ENCODE measurements around the gene PRKCH. TPM values are rescaled to one million over a fixed set of nuclear protein-coding genes. Genes with fewer than 3 reads are reported as not detected.

The PRKCH gene
- total RNA-seq, 5 donors from 2014 or later (not counting 1 experiment from before 2014, with no cell fraction given): 267 to 436 (median 326) TPM

DNA sequence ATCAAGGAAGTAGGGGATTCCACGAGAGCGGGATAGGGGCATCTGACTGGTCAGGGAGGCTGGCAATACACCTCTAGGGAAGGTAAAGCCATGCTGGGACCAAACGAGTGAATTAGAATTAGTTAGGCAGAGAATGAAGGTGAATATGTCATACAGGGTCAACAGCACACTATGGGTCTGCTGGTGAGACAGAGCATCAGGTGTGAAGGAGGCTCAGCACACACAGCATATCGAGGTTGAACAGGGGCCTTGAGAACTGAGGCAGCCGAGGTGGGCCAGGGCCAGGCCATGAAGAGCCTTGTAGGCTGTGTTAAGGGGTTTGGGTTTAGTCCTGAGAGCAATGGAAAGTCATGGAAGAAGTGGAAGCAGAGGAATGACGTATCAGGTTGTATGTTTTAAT, 137.8 kb downstream of the PRKCH start:
- ChIA-PET POLR2A (no interaction called here), CTCF (interaction anchor here in 1 of 2 donors (1.8 to 1.9 kb wide), 2 partner anchors 378 to 379 kb away, joined by 4 to 7 read pairs; no protein-coding TSS in a partner anchor)
- H3K27ac ChIP-seq (ENCODE audit: low read length): peak overlapping the region; percentile 0
- peaks cover 33 to 50% of the 10 kb centered on the region in 2 experiments for H3K4me1 ChIP-seq (ENCODE audit: control insufficient read depth in 1 of 2, extremely low read depth in 1 of 2, insufficient read depth in 2 of 2, low read length in 2 of 2)
- H3K4me3 Mint-ChIP-seq: peak overlapping the region in 1 of 3 donors; percentile 6
- no peaks in the 10 kb centered on the region for H3K27me3 ChIP-seq (replicated peaks in 1 of 2; ENCODE audit: control insufficient read depth in 2 of 2, extremely low read depth in 1 of 2, insufficient read depth in 2 of 2, low read length in 1 of 2)
- H3K4me1 Mint-ChIP-seq: peaks cover 73 to 87% (median 80%) of the 10 kb centered on the region in 3 donors
- DNase-seq: no peak
- peaks cover 23 to 89% of the 10 kb centered on the region in 2 donors for H3K36me3 ChIP-seq (ENCODE audit: control insufficient read depth in 2 of 2, extremely low read depth in 1 of 2, insufficient read depth in 1 of 2, low read length in 1 of 2)
- H3K9me3 Mint-ChIP-seq: peaks cover 0 to 4% (median 0%) of the 10 kb centered on the region in 3 donors
- H3K27ac Mint-ChIP-seq: peak overlapping the region; percentile 84 to 89
- no peak for ATAC-seq (replicated peaks in 1 of 4)
- WGBS (ENCODE audit: insufficient coverage): 91% methylated on average over 5 of the region's 6 CpGs
- H3K36me3 Mint-ChIP-seq: peaks cover 76% of the 10 kb centered on the region
- H3K27me3 Mint-ChIP-seq: no peaks in the 10 kb centered on the region
- no peaks in the 10 kb centered on the region for H3K9me3 ChIP-seq
- no peak overlapping the region for H3K4me3 ChIP-seq (ENCODE audit: control insufficient read depth in 1 of 2, extremely low read depth in 1 of 2, low read length in 1 of 2)

DNA sequence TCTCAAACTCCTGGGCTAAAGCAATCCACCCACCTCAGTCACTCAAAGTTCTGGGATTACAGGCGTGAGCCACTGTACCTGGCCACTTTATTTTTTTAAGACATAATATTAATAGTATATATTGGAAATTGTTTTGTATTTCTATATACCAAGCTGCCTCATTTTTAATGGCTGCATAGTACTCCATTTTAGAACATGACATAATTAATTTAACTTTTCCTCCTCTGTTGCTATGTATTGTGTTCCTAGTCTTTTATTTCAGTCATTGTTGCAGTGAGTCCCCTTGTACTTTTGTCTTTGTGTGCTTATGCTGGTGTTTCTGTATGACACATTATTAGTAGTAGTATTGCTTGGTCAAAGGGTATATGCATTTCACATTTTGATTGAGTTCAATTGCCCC, 138.7 kb downstream of the PRKCH start:
- H3K36me3 ChIP-seq (ENCODE audit: control insufficient read depth in 2 of 2, extremely low read depth in 1 of 2, insufficient read depth in 1 of 2, low read length in 1 of 2): peaks cover 23 to 83% of the 10 kb centered on the region in 2 donors
- WGBS (ENCODE audit: insufficient coverage): no CpG with 5 or more reads among the region's 1 CpG
- DNase-seq: no peak

DNA sequence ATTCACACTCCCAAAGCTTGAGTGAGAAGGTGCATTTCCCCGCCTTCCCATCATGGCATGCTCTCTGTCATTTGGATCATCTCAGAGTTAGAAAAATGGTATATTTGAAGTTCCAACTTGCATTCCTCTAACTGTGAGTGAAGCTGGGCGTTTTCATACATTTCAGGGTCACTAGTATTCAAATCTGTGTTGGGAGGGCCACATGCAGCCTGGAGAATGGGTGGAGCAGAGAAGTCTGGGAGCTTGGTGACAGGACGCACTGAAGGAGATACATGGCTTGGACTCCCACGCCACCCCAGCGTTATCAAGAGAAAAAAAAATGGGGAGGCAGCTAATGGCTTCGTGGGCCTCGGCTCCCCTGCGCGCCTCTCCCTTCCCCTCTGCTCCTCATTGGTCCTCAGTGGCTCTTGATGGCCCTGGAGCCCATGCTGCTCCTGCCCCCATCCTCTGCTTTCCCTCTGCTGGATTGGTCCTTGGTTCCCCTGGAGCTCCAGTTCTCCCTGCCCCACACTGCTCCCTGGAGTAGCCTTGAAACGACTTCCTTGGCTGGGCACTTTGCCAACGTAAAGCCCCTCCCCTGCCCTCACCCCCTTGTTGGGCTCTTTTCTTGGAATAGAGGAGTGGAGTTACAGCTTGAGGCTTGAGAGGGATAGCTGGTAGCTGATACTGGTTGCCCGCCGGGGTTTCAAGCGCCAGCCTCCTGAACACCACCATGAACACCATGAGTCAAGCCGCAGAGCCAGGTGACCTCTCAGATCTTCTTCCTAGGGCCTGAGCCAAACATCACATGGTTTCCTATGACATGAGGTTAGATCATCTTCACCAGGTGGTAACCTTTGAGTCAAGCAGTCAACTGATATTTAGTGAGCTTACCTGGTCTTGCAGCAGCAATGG, 139.6 kb downstream of the PRKCH start:
- Mint-ChIP-seq H3K4me1 (peaks cover 73 to 86% (median 77%) of the 10 kb centered on the region in 3 donors), H3K9me3 (peaks cover 0 to 7% (median 0%) of the 10 kb centered on the region in 3 donors), H3K4me3 (peak overlapping the region in 1 of 3 donors; percentile 26), H3K27me3 (no peaks in the 10 kb centered on the region), H3K27ac (peak overlapping the region; percentile 92), H3K36me3 (peaks cover 79% of the 10 kb centered on the region)
- Histone ChIP-seq H3K9me3 (no peaks in the 10 kb centered on the region), H3K36me3 (ENCODE audit: control insufficient read depth in 2 of 2, extremely low read depth in 1 of 2, insufficient read depth in 1 of 2, low read length in 1 of 2) (peaks cover 23 to 77% of the 10 kb centered on the region in 2 donors), H3K27me3 (replicated peaks in 1 of 2; ENCODE audit: control insufficient read depth in 2 of 2, extremely low read depth in 1 of 2, insufficient read depth in 2 of 2, low read length in 1 of 2) (no peaks in the 10 kb centered on the region), H3K4me3 (ENCODE audit: control insufficient read depth in 1 of 2, extremely low read depth in 1 of 2, low read length in 1 of 2) (no peak overlapping the region), H3K4me1 (ENCODE audit: control insufficient read depth in 1 of 2, extremely low read depth in 1 of 2, insufficient read depth in 2 of 2, low read length in 2 of 2) (peaks cover 17 to 34% of the 10 kb centered on the region in 2 experiments), H3K27ac (ENCODE audit: low read length) (peak overlapping the region; percentile 47)
- CTCF ChIA-PET: interaction anchor here (0.6 to 2.1 kb wide), 24 partner anchors 10 to 380 kb away, joined by 3 to 11 read pairs (median 4); no protein-coding TSS in a partner anchor
- peak in 3 of 35 experiments; percentile 29 to 68 (median 54) for DNase-seq
- peak; percentile 61 to 79 (median 63) for ATAC-seq (replicated peaks in 1 of 4)
- WGBS (ENCODE audit: insufficient coverage): 75% methylated on average over 11 of the region's 15 CpGs
- POLR2A ChIA-PET: interaction anchor here in 1 of 2 donors (1.0 to 1.1 kb wide), 2 partner anchors 10 to 58 kb away, joined by 3 to 4 read pairs; no protein-coding TSS in a partner anchor

More for the DNA sequence above, 138.7 kb downstream of the PRKCH start:
- Mint-ChIP-seq H3K27me3 (no peaks in the 10 kb centered on the region), H3K36me3 (peaks cover 78% of the 10 kb centered on the region), H3K27ac (peak overlapping the region; percentile 46 to 92), H3K4me3 (no peak overlapping the region), H3K9me3 (peaks cover 0 to 7% (median 0%) of the 10 kb centered on the region in 3 donors), H3K4me1 (peaks cover 73 to 86% (median 77%) of the 10 kb centered on the region in 3 donors)
- H3K9me3 ChIP-seq: no peaks in the 10 kb centered on the region
- H3K27ac ChIP-seq (ENCODE audit: low read length): no peak overlapping the region
- no peak overlapping the region for H3K4me3 ChIP-seq (ENCODE audit: control insufficient read depth in 1 of 2, extremely low read depth in 1 of 2, low read length in 1 of 2)
- no peaks in the 10 kb centered on the region for H3K27me3 ChIP-seq (replicated peaks in 1 of 2; ENCODE audit: control insufficient read depth in 2 of 2, extremely low read depth in 1 of 2, insufficient read depth in 2 of 2, low read length in 1 of 2)
- ATAC-seq (replicated peaks in 1 of 4): no peak
- CTCF ChIA-PET: interaction anchor here (0.8 to 1.8 kb wide), 3 partner anchors 14 to 377 kb away, joined by 3 to 7 read pairs (median 3); no protein-coding TSS in a partner anchor
- peaks cover 26 to 42% of the 10 kb centered on the region in 2 experiments for H3K4me1 ChIP-seq (ENCODE audit: control insufficient read depth in 1 of 2, extremely low read depth in 1 of 2, insufficient read depth in 2 of 2, low read length in 2 of 2)
- POLR2A ChIA-PET: interaction anchor here in 1 of 2 donors (1.1 kb wide), 1 partner anchor 11 kb away, joined by 3 read pairs; no protein-coding TSS in a partner anchor

DNA sequence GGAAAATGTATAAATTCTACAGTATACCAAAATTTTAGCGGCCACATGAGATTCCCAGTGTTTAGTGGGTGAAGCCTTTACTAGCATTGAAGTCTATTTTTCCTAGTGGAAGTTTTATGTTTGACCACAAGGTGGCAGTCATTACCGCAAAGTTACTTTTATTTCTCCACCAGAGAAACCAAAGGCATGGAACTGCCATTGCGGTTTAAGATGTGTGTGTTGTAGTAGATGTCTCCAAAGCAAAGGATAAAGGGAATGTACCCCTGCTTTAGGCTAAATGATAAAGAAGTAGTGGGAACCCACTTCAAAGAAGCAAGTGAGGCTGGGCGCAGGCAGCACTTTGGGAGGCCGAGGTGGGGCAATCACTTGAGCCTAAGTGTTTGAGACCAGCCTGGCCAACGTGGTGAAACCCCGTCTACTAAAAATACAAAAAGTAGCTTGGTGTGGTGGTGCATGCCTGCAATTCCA, 140.5 kb downstream of the PRKCH start:
- Mint-ChIP-seq H3K36me3 (peaks cover 76% of the 10 kb centered on the region), H3K27me3 (no peaks in the 10 kb centered on the region), H3K27ac (peak overlapping the region; percentile 92), H3K9me3 (peaks cover 0 to 7% (median 0%) of the 10 kb centered on the region in 3 donors), H3K4me1 (peaks cover 70 to 84% (median 71%) of the 10 kb centered on the region in 3 donors), H3K4me3 (peak overlapping the region in 2 of 3 donors; percentile 41 to 52)
- no peaks in the 10 kb centered on the region for H3K27me3 ChIP-seq (replicated peaks in 1 of 2; ENCODE audit: control insufficient read depth in 2 of 2, extremely low read depth in 1 of 2, insufficient read depth in 2 of 2, low read length in 1 of 2)
- H3K36me3 ChIP-seq (ENCODE audit: control insufficient read depth in 2 of 2, extremely low read depth in 1 of 2, insufficient read depth in 1 of 2, low read length in 1 of 2): peaks cover 20 to 80% of the 10 kb centered on the region in 2 donors
- ChIA-PET POLR2A (interaction anchor here in 1 of 2 donors (1.0 kb wide), 1 partner anchor 57 kb away, joined by 4 read pairs; no protein-coding TSS in a partner anchor), CTCF (interaction anchor here (1.0 to 2.1 kb wide), 15 partner anchors 9 to 376 kb away, joined by 3 to 11 read pairs (median 4); no protein-coding TSS in a partner anchor)
- peak; percentile 57 to 71 (median 60) for ATAC-seq (replicated peaks in 1 of 4)
- H3K27ac ChIP-seq (ENCODE audit: low read length): peak overlapping the region; percentile 47
- DNase-seq: peak in 8 of 35 experiments; percentile 14 to 82 (median 42)
- H3K9me3 ChIP-seq: no peaks in the 10 kb centered on the region
- no peak overlapping the region for H3K4me3 ChIP-seq (ENCODE audit: control insufficient read depth in 1 of 2, extremely low read depth in 1 of 2, low read length in 1 of 2)
- WGBS (ENCODE audit: insufficient coverage): no CpG with 5 or more reads among the region's 7 CpGs
- H3K4me1 ChIP-seq (ENCODE audit: control insufficient read depth in 1 of 2, extremely low read depth in 1 of 2, insufficient read depth in 2 of 2, low read length in 2 of 2): peaks cover 10 to 38% of the 10 kb centered on the region in 2 experiments

DNA sequence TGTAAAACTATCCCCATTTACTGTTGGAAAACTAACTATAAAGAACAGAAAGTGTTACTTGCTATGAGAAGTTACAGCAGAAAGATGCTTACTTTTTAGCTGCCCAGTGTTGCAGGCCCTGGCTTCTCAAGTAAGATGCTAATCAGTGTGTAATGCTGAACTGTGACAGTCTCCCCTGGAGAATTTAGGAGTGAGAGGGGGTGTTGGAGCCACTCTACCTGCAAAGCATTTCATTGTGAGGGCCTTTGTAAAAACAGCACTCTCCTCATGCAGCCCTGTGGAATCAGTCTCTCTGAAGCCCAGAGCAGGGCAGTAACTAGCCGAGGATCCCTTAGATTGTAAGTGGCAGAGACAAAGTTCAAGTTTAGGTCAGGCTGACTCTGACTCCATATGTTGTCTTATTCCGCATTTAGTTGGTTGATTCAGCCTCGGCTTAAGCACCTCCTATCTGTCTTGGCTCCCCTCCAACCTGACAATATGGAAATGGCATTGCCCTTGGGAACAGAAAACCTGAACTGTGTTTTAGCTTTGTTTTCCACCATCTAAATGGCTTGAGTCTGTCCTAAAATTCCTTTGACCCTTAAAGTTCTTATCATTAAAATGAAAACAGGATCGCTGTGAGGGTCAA, 141.3 kb downstream of the PRKCH start:
- POLR2A ChIA-PET: interaction anchor here in 1 of 2 donors (0.7 kb wide), 1 partner anchor 266 kb away, joined by 3 read pairs; no protein-coding TSS in a partner anchor
- H3K27me3 Mint-ChIP-seq: no peaks in the 10 kb centered on the region
- no peaks in the 10 kb centered on the region for H3K27me3 ChIP-seq (replicated peaks in 1 of 2; ENCODE audit: control insufficient read depth in 2 of 2, extremely low read depth in 1 of 2, insufficient read depth in 2 of 2, low read length in 1 of 2)
- ATAC-seq (replicated peaks in 1 of 4): no peak
- DNase-seq: no peak
- CTCF ChIA-PET: interaction anchor here (1.1 to 2.1 kb wide), 4 partner anchors 257 to 374 kb away, joined by 4 to 11 read pairs (median 8); no protein-coding TSS in a partner anchor
- H3K9me3 ChIP-seq: no peaks in the 10 kb centered on the region
- no peak overlapping the region for H3K4me3 Mint-ChIP-seq
- H3K36me3 Mint-ChIP-seq: peaks cover 71% of the 10 kb centered on the region
- H3K4me1 ChIP-seq (ENCODE audit: control insufficient read depth in 1 of 2, extremely low read depth in 1 of 2, insufficient read depth in 2 of 2, low read length in 2 of 2): peaks cover 7 to 38% of the 10 kb centered on the region in 2 experiments
- peaks cover 70 to 84% (median 71%) of the 10 kb centered on the region in 3 donors for H3K4me1 Mint-ChIP-seq
- H3K36me3 ChIP-seq (ENCODE audit: control insufficient read depth in 2 of 2, extremely low read depth in 1 of 2, insufficient read depth in 1 of 2, low read length in 1 of 2): peaks cover 12 to 80% of the 10 kb centered on the region in 2 donors
- peak overlapping the region; percentile 27 to 58 for H3K27ac Mint-ChIP-seq
- H3K9me3 Mint-ChIP-seq: peaks cover 0 to 7% (median 0%) of the 10 kb centered on the region in 3 donors
- peak overlapping the region; percentile 30 for H3K27ac ChIP-seq (ENCODE audit: low read length)
- WGBS (ENCODE audit: insufficient coverage): 96% methylated on average over 3 of the region's 4 CpGs
- no peak overlapping the region for H3K4me3 ChIP-seq (ENCODE audit: control insufficient read depth in 1 of 2, extremely low read depth in 1 of 2, low read length in 1 of 2)

Measured in T-cell (primary cell).